Activated T-cell treated with anti-CD3 and anti-CD28 coated beads for 1 hour (primary cell): ENCODE results near the gene DNALI1.

Experiments used
- DNase-seq: peaks from one replicate; pipeline ENCODE4 v3.0.0-alpha.2; 2020; ENCODE audit warnings: low read depth

Gene DNALI1

GRCh38 chr1:37601441-37601840 is 44.7 kb downstream of the DNALI1 start:
- no peak for DNase-seq

GRCh38 chr1:37602750-37603694 is 46.3 kb downstream of the DNALI1 start:
- DNase-seq, result peak; percentile 12

- no peak for DNase-seq
Observed at GRCh38 chr1:37605061-37605650, 48.4 kb downstream of the DNALI1 start.

- DNase-seq, result no peak
Observed at GRCh38 chr1:37605806-37606474, 49.2 kb downstream of the DNALI1 start.

GRCh38 chr1:37606481-37607263 is 49.9 kb downstream of the DNALI1 start:
- DNase-seq, result no peak

- DNase-seq, result no peak
Observed at GRCh38 chr1:37609002-37609401, 52.3 kb downstream of the DNALI1 start.

GRCh38 chr1:37609994-37610393 is 53.3 kb downstream of the DNALI1 start:
- DNase-seq, result no peak

- DNase-seq, result no peak
Observed at GRCh38 chr1:37612186-37612585, 55.4 kb downstream of the DNALI1 start.

GRCh38 chr1:37614105-37614504 is 57.4 kb downstream of the DNALI1 start:
- DNase-seq, result no peak

GRCh38 chr1:37616330-37616729 is 59.6 kb downstream of the DNALI1 start:
- no peak for DNase-seq
